ENCODE results near the gene KLK8. TPM values are rescaled to one million over a fixed set of nuclear protein-coding genes. Genes with fewer than 3 reads are reported as not detected.

KLK8 gene
- polyA plus RNA-seq, 3 donors from 2014 or later: not detected

Other genes with a start within 250 kb of the KLK8 start
- gene GPR32, start 231.1 kb downstream of the KLK8 start, polyA plus RNA-seq: not detected
- gene ACP4, start 211.2 kb downstream of the KLK8 start, polyA plus RNA-seq: not detected
- gene KLK1, start 177.8 kb downstream of the KLK8 start, polyA plus RNA-seq: not detected
- gene KLK15, start 168.0 kb downstream of the KLK8 start, polyA plus RNA-seq: not detected
- not detected for gene KLK3, start 146.7 kb downstream of the KLK8 start, polyA plus RNA-seq
- gene KLK2, start 128.2 kb downstream of the KLK8 start, polyA plus RNA-seq: not detected
- not detected for gene KLK4, start 90.2 kb downstream of the KLK8 start, polyA plus RNA-seq
- not detected for gene KLK5, start 48.6 kb downstream of the KLK8 start, polyA plus RNA-seq
- not detected for gene KLK6, start 32.0 kb downstream of the KLK8 start, polyA plus RNA-seq
- not detected for gene KLK7, start 17.7 kb downstream of the KLK8 start, polyA plus RNA-seq
- not detected for gene KLK10, start 18.1 kb upstream of the KLK8 start, polyA plus RNA-seq
- not detected for gene KLK11, start 25.0 kb upstream of the KLK8 start, polyA plus RNA-seq
- not detected for gene KLK12, start 33.4 kb upstream of the KLK8 start, polyA plus RNA-seq
- not detected for gene KLK13, start 63.5 kb upstream of the KLK8 start, polyA plus RNA-seq
- not detected for gene KLK14, start 81.3 kb upstream of the KLK8 start, polyA plus RNA-seq
- 1 to 10 TPM; 2.0 to 5.6 (median 5.0) TPM for gene CTU1, start 106.8 kb upstream of the KLK8 start, polyA plus RNA-seq
- gene SIGLEC9, start 123.3 kb upstream of the KLK8 start, polyA plus RNA-seq: 10 to 100 TPM in 2 of 3 donors, 1 to 10 TPM in 1; 6.2 to 16.8 (median 11.3) TPM
- gene SIGLEC7, start 140.7 kb upstream of the KLK8 start, polyA plus RNA-seq: 100 to 1,000 TPM; 108 to 213 (median 129) TPM
- 10 to 100 TPM in 2 of 3 donors, 1 to 10 TPM in 1; 3.5 to 17.4 (median 10.3) TPM for gene CD33, start 223.5 kb upstream of the KLK8 start, polyA plus RNA-seq
- not detected for gene SIGLECL1, start 249.5 kb upstream of the KLK8 start, polyA plus RNA-seq